GM23248 (cell line): Measurements from ENCODE around the gene PAX1.

Experiments used
- EZH2 ChIP-seq: fragments of 200-600 bp; sonication (generic); IDR thresholded peaks from 2 replicates; pipeline ENCODE4 v1.6.1; 2018; ENCODE audit warnings: antibody characterized with exemption, mild to moderate bottlenecking; ENCODE audit not compliant: insufficient read depth, poor library complexity, severe bottlenecking
- EZH2phosphoT487 ChIP-seq: fragments of 200-600 bp; sonication (generic); IDR thresholded peaks from 2 replicates; pipeline ENCODE4 v1.6.1; 2018; ENCODE audit warnings: antibody characterized with exemption, moderate library complexity, mild to moderate bottlenecking, low read depth; ENCODE audit not compliant: insufficient read depth

GRCh38 chr20:21707267-21707666 is 1.8 kb downstream of the PAX1 start:
- TF ChIP-seq EZH2, result no peak
- no peak for TF ChIP-seq EZH2phosphoT487
